K562 treated with DMSO at 1 percent for 12 hours (cell line): ENCODE data around the gene DPH6. TPM values are rescaled to one million over a fixed set of nuclear protein-coding genes. Genes with fewer than 3 reads are reported as not detected.

Experiments used
- total RNA-seq: library from RNA; unstranded; fragments of 300-600 nt; gene quantifications from 2 replicates; pipeline ENCODE4 v1.2.3, GENCODE V29; 2022; ENCODE audit not compliant: insufficient read depth

Gene DPH6, protein sequence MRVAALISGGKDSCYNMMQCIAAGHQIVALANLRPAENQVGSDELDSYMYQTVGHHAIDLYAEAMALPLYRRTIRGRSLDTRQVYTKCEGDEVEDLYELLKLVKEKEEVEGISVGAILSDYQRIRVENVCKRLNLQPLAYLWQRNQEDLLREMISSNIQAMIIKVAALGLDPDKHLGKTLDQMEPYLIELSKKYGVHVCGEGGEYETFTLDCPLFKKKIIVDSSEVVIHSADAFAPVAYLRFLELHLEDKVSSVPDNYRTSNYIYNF
- total RNA-seq: 6.0 and 6.1 TPM in 2 replicates

DNA sequence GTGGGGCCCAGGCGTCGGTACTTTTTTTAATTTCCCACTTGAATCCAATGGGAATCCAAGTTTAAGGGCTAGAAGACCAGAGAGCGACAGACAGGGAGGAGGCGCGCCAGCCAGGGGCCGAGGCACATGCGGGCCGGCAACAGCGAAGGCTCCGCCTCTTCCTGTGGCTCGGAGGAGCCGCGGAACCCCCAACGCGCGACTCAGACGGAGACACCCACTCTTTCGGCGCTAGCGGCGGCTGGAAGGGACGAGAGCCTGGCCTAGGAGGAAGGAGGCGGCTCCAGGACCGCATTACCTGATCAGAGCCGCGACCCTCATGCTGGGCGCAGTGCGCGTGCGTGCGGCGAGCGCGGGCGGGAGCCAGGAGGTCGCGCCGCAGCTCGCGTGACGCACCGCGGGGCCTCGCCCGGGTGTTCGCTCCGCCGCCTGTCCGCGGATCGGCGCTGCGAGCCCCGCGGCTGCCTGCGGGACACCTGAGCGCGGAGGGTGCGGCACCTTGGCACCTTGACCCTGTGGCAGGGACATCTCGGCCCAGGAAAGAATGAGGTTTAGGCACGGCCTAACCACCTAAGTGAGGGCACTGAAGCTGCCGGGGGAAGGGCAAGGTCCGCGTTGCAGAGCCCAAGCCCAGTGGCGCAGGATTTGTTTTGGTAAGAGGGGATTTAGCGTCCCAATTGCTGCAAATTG, at the start of gene DPH6:
TSS of gene DPH6 (minus strand) at position 342 of the 687 bp plus-strand sequence. CDS start at position 318, 24 bp downstream.

